Measurements from ENCODE around the gene SYNJ1.

DNA sequence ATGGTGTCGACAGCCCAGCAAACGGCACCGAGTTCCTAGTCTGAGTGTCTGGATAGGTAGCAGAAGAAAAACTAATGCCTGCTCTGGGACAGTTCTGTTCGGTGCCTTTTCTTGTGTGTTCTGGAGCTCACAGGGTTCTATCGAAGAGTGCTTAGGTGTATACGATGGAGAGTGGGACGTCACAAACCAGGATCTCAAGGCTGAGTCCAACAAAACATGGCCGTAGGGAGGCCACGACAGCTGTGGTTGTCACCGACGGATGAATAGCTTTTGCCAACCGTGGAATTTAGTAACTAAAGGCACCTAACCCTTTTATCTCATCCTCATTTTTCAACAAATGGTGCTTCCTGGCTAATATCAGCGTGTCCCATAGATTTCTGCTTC, 635 bp upstream of the SYNJ1 start:
- TF ChIP-seq GATA2 (IDR thresholded peaks at IDR 0.05; ENCODE audit: low read depth, low read length) = no peak
- no peak for TF ChIP-seq GATA3 (IDR thresholded peaks at IDR 0.05; ENCODE audit: low read depth, low read length)

Data from SH-SY5Y (cell line).